ENCODE results near the gene DBNDD2.

- TF ChIP-seq POLR2A (IDR thresholded peaks at IDR 0.05) (no peak), CTCF (IDR thresholded peaks at IDR 0.05) (no peak)
Observed at GRCh38 chr20:45405571-45406259, 2.4 kb upstream of the DBNDD2 start.
